Hypothalamus (tissue), 51 donors: ENCODE measurements around the gene MCTP1.
A peak's percentile ranks its signal among the peaks of the same experiment; 100 is the strongest.
"Not testable (repeated sequence)": the region's sequence is repeated elsewhere in the genome, so short reads cannot be mapped to it uniquely, and the experiment has no call there.

Source experiments
- DNase-seq, 51 donors: peaks; one replicate each; lab custom pipeline; 2025; lab: John Stamatoyannopoulos, UW

MCTP1 gene

DNA sequence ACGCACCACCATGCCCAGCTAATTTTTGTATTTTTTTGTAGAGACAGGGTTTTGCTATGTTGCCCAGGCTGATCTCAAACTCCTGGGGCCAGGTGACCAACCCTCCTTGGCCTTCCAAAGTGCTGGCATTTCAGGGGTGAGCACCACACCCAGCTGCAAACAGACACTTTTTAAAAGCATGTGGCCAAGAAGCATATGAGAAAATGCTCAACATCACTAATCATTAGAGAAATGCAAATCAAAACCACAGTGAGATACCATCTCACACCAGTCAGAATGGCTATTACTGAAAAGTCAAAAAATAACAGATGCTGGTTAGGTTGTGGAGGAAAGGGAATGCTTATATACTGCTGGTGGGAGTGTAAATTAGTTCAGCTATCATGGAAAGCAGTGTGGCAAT is 439.2 kb downstream of the MCTP1 start:
- DNase-seq = not testable (repeated sequence)

DNA sequence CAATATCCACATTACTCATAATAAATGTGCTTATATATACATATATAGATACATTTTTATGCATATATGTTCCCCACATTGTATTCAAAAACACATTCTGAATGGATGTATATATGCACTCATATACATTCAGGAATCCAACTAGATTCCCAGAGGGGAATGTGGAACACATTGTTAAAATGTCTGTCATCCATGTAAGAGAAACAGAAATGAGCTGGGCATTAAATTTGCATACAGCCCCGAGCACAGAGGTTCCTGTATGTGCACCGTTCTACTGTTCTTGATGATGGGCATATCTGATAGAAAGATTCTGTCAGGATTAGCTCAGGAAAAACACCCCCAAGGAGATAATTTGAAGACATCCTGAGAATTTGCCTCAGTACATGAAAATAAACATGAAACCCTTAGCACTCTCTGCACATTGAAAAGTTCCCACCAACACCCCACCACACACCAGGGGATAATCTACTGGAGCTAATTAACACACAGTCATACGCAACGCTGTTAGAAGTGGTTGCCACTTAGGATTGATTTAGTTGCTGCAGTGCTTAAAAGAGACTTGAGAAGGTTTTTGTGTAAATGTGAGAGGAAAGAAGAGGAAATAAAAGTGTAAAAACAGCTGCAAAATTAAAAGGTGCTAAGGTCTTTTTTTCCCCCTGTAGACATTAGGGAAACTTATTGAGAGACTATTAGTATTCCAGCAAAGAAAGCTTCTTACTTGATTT is 443.1 kb downstream of the MCTP1 start:
- DNase-seq = no peak

DNA sequence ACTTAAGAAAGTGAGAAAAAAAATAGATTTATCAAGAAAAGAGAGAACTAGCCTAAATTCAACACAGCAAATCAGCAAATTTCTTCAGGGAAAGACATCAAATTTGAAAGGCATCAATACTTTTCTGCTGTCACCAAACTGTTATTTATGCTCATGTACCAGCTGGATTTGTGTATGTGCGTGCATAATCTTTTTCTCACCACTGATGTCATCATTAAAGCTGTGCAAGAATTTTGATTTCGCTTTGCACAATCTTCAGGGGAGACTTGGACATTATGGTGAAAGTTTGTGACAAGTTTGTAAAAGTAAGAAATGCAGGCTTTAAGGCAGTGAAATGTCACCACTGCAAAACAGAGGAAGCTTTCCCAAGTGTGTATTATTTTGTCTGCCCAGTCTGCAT is 451.0 kb downstream of the MCTP1 start:
- no peak for DNase-seq

DNA sequence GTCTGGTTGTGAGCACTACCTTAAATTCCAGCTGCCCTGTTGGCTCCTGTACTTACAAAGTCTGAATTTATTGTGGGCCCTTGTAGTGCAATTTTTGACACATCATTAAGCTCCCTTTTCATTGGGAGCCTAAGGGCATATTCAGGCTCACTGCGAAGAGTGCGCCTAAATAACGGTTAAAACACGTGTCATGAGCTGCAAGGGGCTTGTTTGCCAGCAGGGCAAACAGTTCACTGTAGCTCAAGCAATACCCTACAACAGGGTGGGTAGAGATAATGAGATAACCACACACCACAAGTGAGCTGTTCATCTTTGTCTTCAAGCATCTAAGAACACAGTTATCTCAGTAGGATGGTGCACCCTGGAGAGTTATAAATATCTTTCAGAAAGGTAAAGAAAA is 452.2 kb downstream of the MCTP1 start:
- no peak for DNase-seq

DNA sequence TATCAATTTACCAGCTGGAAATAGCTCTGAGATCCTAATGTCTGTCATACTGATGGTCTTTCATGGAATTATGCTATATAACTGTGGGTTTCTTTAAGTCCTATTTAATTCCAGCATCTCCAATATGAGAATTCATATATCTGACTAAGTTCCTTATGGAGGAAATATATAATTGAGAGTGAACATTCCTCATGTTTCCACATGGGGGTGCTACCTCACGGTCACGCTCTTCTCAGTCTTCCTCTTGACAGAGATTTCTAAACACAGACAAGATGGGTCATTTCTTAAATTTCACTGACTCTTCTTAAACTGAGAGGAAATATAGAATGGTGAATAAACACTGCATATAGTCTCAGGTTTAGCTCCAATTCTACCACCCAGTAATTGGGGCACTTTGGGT is 454.4 kb downstream of the MCTP1 start:
- peak in 2 of 51 donors; percentile 3 to 5 for DNase-seq

DNA sequence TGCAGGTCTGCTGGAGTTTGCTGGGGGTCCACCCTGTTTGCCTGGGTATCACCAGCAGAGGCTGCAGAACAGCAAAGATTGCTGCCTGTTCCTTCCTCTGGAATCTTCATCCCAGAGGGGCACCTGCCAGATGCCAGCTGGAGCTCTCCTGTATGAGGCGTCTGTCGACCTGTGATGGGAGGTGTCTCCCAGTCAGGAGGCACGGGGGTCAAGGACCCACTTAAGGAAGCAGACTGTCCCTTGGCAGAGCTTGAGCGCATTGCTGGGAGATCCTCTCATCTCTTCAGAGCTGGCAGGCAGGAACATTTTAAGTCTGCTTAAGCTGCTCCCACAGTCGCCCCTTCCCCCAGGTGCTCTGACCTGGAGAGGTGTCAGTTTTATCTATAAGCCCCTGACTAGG is 456.7 kb downstream of the MCTP1 start:
- not testable (repeated sequence) for DNase-seq

DNA sequence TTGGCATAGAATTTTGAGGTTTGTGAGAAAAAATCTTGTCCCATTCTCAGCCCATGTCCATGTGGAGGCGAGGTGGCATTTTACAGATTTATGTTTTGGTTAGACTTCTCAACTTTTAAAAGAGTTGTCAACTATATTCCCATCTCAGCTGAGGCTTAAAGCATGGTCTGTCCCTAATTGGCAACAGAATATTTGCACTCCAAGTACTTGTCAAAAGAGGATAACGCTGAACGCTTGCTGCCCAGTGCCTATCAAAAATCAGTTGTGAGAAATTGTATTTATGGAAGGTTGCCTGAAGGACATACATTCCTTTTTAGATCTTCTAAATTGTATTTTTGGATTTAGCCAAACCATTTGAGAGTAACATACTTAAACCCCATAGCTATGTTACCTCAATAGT is 464.4 kb downstream of the MCTP1 start:
- DNase-seq = no peak

DNA sequence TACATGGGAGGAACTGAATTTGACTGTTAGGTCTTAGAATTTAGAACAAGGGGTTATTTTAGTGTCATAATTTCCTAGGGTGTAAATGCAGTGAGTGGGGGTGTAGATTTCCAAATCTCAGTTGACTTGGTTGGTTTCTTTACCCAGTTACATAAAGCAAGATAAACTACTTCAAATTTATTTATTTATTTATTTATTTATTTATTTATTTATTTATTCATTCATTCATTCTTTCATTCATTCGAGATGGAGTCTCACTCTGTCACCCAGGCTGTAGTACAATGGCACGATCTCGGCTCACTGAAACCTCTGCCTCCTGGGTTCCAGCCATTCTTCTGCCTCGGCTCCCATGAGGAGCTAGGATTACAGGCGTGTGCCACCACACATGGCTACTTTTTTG is 466.0 kb downstream of the MCTP1 start:
- no peak for DNase-seq

DNA sequence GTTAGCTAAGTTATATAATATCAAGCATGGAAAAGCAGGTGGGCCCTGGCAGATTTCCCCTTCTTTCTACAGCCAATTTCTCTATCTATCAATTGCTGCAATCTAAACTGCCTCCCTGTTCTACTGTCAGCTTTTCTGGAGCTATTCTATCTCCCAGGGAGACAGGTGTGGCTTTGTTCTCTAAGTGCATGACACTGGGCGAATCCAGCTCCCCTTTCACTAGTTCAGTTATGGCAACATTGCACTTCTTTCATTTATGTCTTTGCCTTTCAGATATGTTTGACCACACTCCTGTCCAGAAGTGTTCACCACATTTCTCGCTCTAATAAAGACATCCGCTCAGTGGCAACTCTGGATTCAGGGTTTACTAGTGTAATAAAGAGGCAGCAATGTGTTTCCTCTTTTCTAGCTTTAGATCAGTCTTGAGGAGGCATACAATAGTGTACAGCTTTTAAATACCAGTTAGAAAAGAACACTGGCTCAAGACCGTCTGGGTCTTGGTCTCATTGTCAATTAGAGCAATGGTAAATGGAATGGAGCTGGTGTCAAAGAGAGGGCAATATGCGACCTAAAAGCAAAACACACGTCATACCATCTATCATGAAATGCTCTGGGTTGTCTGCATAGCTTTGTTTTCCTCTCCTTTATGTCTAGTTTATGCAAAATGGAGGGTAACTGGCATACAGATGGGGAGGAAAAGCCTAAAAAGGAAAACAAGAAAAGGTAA is 469.4 kb downstream of the MCTP1 start:
- no peak for DNase-seq

DNA sequence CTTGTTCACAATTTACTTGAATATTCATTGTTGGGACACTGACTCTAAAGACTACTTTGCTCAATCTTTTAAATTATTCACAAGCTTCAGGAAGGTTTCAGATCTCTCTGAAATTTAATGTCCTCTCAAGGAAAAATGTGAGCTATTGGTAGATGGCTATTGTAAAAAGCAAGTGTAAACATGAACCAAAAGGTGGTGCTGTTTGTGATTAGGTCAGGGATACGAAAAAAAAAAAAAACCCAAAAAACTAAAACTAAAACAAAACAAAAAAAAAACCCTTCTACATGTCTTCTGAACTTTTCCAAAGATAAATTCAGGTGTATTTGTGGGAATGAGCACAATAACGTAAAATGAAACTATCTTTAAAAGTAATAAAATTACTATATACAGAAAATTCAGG is 472.7 kb downstream of the MCTP1 start:
- no peak for DNase-seq

DNA sequence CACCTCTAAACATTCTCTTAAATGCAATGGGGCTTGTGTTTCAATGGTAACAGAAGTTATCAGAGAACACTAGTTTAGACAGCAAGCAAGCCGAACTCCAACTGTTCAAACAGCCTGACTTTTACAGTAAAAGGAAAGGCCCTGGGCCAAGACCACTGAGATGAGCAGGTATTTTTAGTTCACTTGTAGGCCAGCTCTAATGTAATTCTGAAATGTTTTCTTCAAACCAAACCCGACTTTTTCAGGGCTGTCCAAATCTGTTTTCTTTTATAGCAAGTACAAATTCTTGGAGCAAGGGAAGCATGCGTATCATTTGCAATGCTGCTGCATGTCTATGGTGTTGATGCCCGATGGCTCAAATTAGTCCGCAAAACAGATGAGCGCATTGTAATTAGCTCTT is 473.6 kb downstream of the MCTP1 start:
- DNase-seq = no peak

DNA sequence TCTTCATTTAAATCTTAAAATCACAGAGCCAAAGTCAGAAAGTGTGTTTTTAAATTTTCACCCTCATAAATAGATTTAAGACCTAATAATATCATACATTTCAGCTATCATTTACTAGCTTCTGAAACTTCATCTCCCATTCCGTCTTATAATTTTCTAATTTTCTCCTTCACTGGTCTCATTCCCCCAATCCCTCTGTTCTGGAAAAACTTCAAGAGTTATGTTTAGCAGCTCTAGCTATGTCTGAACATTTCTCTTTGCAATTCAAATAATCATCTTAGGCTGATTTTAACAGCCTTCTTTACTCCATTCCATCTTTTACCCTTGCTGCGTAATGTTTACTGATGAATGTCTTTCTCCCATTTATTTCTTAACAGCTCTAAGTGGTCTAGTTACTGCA is 474.0 kb downstream of the MCTP1 start:
- DNase-seq = no peak

DNA sequence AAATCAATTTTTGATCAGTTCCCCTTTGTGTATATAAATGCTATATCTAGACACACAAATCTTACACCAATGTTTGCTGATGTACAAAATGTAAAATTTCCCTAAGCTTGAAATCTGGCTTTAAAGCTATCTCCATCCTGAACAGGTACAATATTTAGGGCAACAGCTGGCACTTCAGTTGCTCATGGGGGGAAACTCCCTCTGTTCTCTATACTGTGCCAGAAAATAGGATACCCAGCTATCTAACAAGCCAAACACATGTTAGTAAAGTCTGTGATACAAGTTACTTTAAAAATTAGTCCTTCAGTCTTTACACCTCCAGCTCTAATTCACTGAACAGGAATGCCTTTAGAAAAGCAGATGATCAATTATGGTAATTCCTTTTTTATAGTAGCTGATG is 474.6 kb downstream of the MCTP1 start:
- DNase-seq = no peak

DNA sequence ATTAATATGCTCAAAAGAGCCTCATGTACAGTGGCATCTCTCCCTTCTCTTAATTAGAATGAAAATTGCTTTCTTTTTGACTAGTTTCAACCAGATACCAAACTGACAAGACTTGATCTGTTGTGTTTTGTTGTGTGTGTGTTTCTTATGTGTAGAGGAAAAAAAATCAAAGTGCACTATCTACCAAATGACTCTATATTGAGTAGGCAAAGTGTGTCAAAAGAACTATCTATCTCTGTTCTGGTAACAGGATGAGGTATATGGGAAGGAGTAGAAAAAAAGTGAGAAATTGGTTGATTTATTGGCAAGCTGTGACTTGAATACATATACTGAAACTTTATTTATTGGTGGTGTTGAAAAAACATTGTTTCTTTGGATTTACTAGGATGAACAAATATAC is 476.4 kb downstream of the MCTP1 start:
- no peak for DNase-seq

DNA sequence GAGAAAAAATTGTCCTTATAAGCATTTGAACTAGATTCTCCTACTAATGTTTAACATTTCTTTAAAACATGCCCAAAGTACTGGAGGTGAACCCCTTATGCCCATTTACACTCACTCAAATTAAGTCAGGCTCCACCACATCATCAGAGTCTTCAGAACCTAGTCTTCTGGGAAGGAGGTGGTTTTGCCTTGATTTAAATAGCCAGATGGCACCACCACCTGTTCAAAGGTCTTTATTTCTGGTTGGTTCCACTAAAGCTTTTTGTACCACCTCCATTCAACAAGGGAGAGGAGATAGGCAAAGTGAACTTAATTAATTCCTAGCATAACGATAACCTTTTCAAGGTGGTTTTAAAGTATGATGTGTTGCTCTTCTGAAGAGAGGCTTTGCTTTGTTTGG is 476.9 kb downstream of the MCTP1 start:
- no peak for DNase-seq

DNA sequence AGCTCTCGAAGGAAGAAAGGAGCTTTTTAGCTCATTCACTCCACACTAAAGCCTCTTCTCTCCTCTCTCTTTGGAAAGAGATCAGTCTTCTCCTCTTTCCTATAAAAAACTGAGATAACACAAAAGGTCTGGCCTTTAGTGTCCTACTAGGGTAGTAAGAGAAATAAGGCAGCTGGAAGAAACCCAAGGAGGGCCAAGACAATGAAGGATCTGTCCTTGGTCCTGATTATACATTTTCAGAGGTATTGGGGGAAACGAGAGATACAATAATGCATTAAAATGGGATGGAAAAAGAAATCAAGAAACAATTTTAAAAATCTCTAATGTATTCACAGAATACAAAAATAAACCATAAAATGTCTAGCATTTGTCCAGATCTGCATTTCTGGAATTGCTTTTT is 482.4 kb downstream of the MCTP1 start:
- DNase-seq = no peak

DNA sequence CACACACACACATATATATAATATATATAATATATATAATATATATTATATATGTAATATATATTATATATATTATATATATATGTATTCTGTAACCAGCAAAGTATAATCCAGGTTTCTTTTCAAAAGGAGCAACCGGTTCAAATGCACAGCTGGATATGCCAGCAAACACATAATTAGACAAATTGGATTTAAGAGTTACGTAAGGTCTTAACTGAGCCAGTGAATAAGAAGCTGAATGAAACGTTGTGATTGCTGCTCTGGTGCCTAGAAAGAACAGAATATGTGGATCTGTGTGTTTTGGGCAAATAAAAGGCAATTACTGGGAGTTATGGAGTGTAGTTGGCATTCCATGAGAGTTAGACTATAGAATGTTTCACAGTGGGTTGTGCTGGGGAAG is 488.3 kb downstream of the MCTP1 start:
- DNase-seq = no peak

DNA sequence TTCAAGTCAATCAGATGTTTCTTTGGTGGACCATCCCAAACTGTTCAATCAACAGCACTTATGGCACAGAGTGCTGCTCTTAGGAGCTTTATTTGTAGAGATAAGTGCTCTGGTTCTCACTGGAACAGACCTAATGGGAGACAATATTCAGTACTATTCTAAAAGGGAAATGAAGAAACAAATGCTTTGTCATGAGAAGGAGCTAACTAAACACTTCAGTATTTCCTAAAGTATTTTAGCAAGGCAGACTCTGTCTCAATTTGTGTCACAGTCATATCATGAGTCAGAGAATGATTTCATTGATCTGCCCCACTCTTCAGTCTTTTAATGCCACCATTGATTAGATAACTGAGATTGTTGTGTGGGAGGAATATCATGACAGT is 491.1 kb downstream of the MCTP1 start:
- DNase-seq = no peak

DNA sequence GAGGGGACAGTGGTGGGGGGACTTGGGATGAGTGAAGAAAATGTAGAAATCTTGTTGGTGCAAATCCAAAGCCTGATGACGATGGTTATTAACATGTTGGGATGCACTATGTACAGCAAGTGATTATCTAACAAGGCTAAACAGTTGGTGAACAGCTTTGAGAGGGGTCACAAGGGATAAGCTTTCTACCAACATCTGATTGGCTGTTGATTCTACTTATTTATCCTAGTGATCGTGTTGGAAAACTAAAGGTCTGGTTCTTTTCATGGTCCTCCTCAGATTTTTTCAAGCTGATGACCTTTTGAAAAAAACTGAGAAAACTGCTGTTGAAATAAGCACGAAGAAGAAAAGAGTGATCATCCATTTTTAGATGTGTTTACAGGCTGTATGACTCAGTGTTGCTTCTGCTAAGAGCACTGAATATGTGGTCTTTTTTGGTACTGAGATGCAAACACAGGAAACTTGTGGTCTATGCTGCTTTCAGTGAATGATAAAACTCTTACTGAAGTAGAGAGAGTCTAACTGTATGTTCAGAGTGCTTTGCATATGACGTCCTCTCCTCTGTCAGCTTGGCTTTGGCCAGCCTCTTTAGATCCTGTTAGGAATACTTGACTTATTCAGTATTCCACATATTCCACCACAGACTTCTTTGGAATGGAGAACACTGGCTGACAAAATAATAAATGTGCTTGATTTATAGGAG is 491.6 kb downstream of the MCTP1 start:
- no peak for DNase-seq

DNA sequence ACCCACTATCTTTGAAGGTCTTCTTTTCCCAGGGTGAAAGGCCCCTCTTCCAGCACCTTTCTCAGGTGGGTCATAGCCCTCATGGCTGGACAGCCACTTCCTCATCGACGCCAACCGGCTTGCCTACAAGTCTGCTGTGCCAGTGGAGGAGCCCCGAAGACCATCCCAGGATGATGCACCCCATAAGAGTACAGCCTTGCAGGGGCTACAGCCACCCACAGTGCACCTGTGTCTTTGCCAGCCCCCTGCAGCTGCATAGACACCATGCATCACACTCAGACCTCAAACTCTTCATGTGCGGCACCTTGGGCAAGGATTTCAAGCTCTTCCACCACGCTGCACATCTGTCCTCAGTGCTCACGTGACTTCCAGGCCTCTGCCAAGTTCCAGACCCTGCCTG is 493.1 kb downstream of the MCTP1 start:
- DNase-seq = no peak

DNA sequence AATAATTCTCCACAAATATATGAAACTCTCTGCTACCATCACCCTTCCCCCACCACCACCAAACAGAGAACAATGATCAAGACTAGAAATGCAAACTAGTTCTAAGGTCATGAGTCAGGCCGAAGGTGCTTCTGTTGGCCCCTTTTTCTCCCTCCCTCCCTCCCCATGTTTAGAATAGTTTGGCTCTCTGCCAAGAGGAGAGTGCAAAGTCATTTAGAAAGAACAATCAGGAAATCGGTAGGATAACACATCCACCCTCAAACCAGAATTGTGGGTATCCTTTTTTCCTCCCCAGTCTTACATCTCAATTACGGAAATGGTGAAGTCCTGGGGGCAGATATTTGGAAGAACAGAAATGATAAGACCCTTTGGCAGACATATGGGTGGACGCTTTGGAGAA is 496.4 kb downstream of the MCTP1 start:
- DNase-seq = no peak
